HG03460 (cell line): Measurements from ENCODE around the gene SLC8A3.
"Not testable (repeated sequence)": the region's sequence is repeated elsewhere in the genome, so short reads cannot be mapped to it uniquely, and the experiment has no call there.

Experiments used
- ATAC-seq: cut with Tn5 transposase; IDR thresholded peaks from one replicate; pipeline ENCODE4 v1.9.1; 2021; ENCODE audit not compliant: unreplicated experiment

The SLC8A3 gene

GRCh38 chr14:70188659-70189455, at the start of gene SLC8A3:
TSS of gene SLC8A3 (minus strand) at chr14:70188951. CDS start at chr14:70168422, 20,529 bp downstream.
- ATAC-seq = peak; percentile 34

GRCh38 chr14:70237710-70238109, 49.0 kb upstream of the SLC8A3 start:
- ATAC-seq = no peak

- ATAC-seq = no peak
These were observed 45.6 kb upstream of the SLC8A3 start for GRCh38 chr14:70234066-70234950.

- ATAC-seq = not testable (repeated sequence)
These were observed 43.2 kb upstream of the SLC8A3 start for GRCh38 chr14:70231756-70232544.

- ATAC-seq = not testable (repeated sequence)
These were observed 41.3 kb upstream of the SLC8A3 start for GRCh38 chr14:70229877-70230640.

GRCh38 chr14:70213721-70214282, 25.1 kb upstream of the SLC8A3 start:
- ATAC-seq = no peak

- no peak for ATAC-seq
These were observed 24.0 kb upstream of the SLC8A3 start for GRCh38 chr14:70212752-70213151.

GRCh38 chr14:70208380-70208779, 19.6 kb upstream of the SLC8A3 start:
- no peak for ATAC-seq

GRCh38 chr14:70203686-70204085, 14.9 kb upstream of the SLC8A3 start:
- ATAC-seq = no peak

GRCh38 chr14:70201994-70202393, 13.2 kb upstream of the SLC8A3 start:
- no peak for ATAC-seq

- ATAC-seq = no peak
These were observed 4.6 kb upstream of the SLC8A3 start for GRCh38 chr14:70193396-70193795.

- ATAC-seq = no peak
These were observed 4.2 kb upstream of the SLC8A3 start for GRCh38 chr14:70192915-70193314.

GRCh38 chr14:70190156-70190555, 1.4 kb upstream of the SLC8A3 start:
- ATAC-seq = no peak

- no peak for ATAC-seq
These were observed 816 bp upstream of the SLC8A3 start for GRCh38 chr14:70189456-70190077.

GRCh38 chr14:70188322-70188658, 461 bp downstream of the SLC8A3 start:
- peak; percentile 12 for ATAC-seq

- ATAC-seq = no peak
These were observed 1.8 kb downstream of the SLC8A3 start for GRCh38 chr14:70186900-70187451.

- ATAC-seq = no peak
These were observed 4.8 kb downstream of the SLC8A3 start for GRCh38 chr14:70183991-70184390.

GRCh38 chr14:70181276-70181675, 7.5 kb downstream of the SLC8A3 start:
- ATAC-seq = no peak

GRCh38 chr14:70180718-70181117, 8.0 kb downstream of the SLC8A3 start:
- ATAC-seq = no peak
